Smooth muscle cell (in vitro differentiated cells): ENCODE measurements around the gene ZNHIT3. TPM values are rescaled to one million over a fixed set of nuclear protein-coding genes. Genes with fewer than 3 reads are reported as not detected.

Source experiments
- DNase-seq: peaks from one replicate; lab custom pipeline; 2025; ENCODE audit not compliant: unreplicated experiment; lab: John Stamatoyannopoulos, UW
- H2AFZ ChIP-seq: fragments of 200-600 bp; sonication (generic); 2 replicates; pipeline ENCODE4 v1.6.0; 2016; ENCODE audit warnings: antibody characterized with exemption, low read depth, mild to moderate bottlenecking
- H3F3A ChIP-seq: fragments of 200-600 bp; sonication (generic); 2 replicates; pipeline ENCODE4 v1.6.0; 2017; ENCODE audit warnings: antibody characterized with exemption, low read depth
- H3K27ac ChIP-seq: fragments of 200-600 bp; sonication (generic); 2 replicates; pipeline ENCODE4 v1.5.1; 2016; ENCODE audit warnings: low read depth, mild to moderate bottlenecking
- H3K27me3 ChIP-seq: fragments of 200-600 bp; sonication (generic); 2 replicates; pipeline ENCODE4 v1.6.1; 2016; ENCODE audit warnings: low read depth, mild to moderate bottlenecking
- H3K36me3 ChIP-seq: fragments of 200-600 bp; sonication (generic); 2 replicates; pipeline ENCODE4 v1.5.1; 2016; ENCODE audit warnings: low read depth
- H3K4me1 ChIP-seq: fragments of 200-600 bp; sonication (generic); 2 replicates; pipeline ENCODE4 v1.5.1; 2016; ENCODE audit warnings: low read depth
- H3K4me2 ChIP-seq: fragments of 200-600 bp; sonication (generic); 2 replicates; pipeline ENCODE4 v1.6.0; 2016; ENCODE audit warnings: mild to moderate bottlenecking
- H3K4me3 ChIP-seq: fragments of 200-600 bp; sonication (generic); 2 replicates; pipeline ENCODE4 v1.5.1; 2016; ENCODE audit warnings: mild to moderate bottlenecking
- H3K79me2 ChIP-seq: fragments of 200-600 bp; sonication (generic); 2 replicates; pipeline ENCODE4 v1.6.0; 2016; ENCODE audit warnings: low read depth, mild to moderate bottlenecking
- H3K9ac ChIP-seq: fragments of 200-600 bp; sonication (generic); 2 replicates; pipeline ENCODE4 v1.6.0; 2016; ENCODE audit warnings: low read depth
- H3K9me3 ChIP-seq: fragments of 200-600 bp; sonication (generic); replicated peaks from 2 replicates; pipeline ENCODE4 v1.5.1; 2016; ENCODE audit warnings: low read depth
- H4K20me1 ChIP-seq: fragments of 200-600 bp; sonication (generic); 2 replicates; pipeline ENCODE4 v1.6.0; 2016; ENCODE audit warnings: low read depth
- CTCF ChIP-seq: fragments of 200-600 bp; sonication (generic); IDR thresholded peaks from 2 replicates; pipeline ENCODE4 v1.5.1; 2017; ENCODE audit warnings: borderline replicate concordance, mild to moderate bottlenecking, antibody characterized with exemption; ENCODE audit not compliant: insufficient read depth, poor library complexity, severe bottlenecking
- WGBS: methylation state at CpG from one replicate; pipeline ENCODE4 v1.1.7; 2016; ENCODE audit warnings: low lambda C conversion rate; 5-methylcytosine and 5-hydroxymethylcytosine counted together
- polyA plus RNA-seq: library from polyadenylated mRNA; unstranded; fragments of >200 nt; fragmentation: Nextera tagmentation; extraction: Ambion mirVana; gene quantifications from 2 replicates; pipeline ENCODE4 v1.2.1, GENCODE V29; 2016
- small RNA-seq: library from RNA; depleted of rRNA; stranded (forward); fragments of <200 nt; gene quantifications from one replicate; pipeline ENCODE3, GENCODE V24; 2014
- total RNA-seq: library from RNA; depleted of rRNA; stranded (reverse); fragments of >200 nt; gene quantifications from 2 replicates; pipeline ENCODE4 v1.2.3, GENCODE V29; 2014

ZNHIT3 gene
- total and polyA plus RNA-seq, 2 experiments from 2014 or later, result 34.2 to 47.7 TPM

- WGBS, result 0% methylated on average over 9 of the region's 38 CpGs
- H3K27me3 ChIP-seq, result no peaks in the 10 kb centered on the region
- TF ChIP-seq CTCF, result no peak
- DNase-seq, result peak; percentile 96
- peaks cover 15% of the 10 kb centered on the region for H3F3A ChIP-seq
- H3K27ac ChIP-seq, result peak overlapping the region; percentile 99
- H3K36me3 ChIP-seq, result no peaks in the 10 kb centered on the region
- H3K79me2 ChIP-seq, result peaks cover 66% of the 10 kb centered on the region
- no peaks in the 10 kb centered on the region for H3K9me3 ChIP-seq
- peaks cover 27% of the 10 kb centered on the region for H3K4me1 ChIP-seq
- peak overlapping the region; percentile 85 for H2AFZ ChIP-seq
- H3K4me2 ChIP-seq, result peak overlapping the region; percentile 95
- peaks cover 42% of the 10 kb centered on the region for H4K20me1 ChIP-seq
- H3K9ac ChIP-seq, result peak overlapping the region; percentile 99
- H3K4me3 ChIP-seq, result peak overlapping the region; percentile 100
Measured at GRCh38 chr17:36545077-36545464, 58.6 kb downstream of the ZNHIT3 start.

Small RNA genes within 50 kb of the gene (small RNA-seq; reads per million reads assigned to genes)
- gene RNA5SP439, result not detected

Other genes starting within 250 kb of the ZNHIT3 start
- gene TBC1D3I, start 222.1 kb upstream of the ZNHIT3 start, total RNA-seq, result 0.18 TPM in 1 of 2 replicates, not detected in the other
- 0.11 TPM in 1 of 2 replicates, not detected in the other for gene TBC1D3I, start 222.1 kb upstream of the ZNHIT3 start, polyA plus RNA-seq
- not detected in 2 replicates for gene TBC1D3G, start 162.8 kb upstream of the ZNHIT3 start, total RNA-seq
- gene TBC1D3G, start 162.8 kb upstream of the ZNHIT3 start, polyA plus RNA-seq, result not detected in 2 replicates
- not detected in 2 replicates for gene TBC1D3H, start 98.2 kb upstream of the ZNHIT3 start, total RNA-seq
- not detected in 2 replicates for gene TBC1D3H, start 98.2 kb upstream of the ZNHIT3 start, polyA plus RNA-seq
- 32.8 and 34.8 TPM in 2 replicates for gene MYO19, start 48.2 kb downstream of the ZNHIT3 start, total RNA-seq
- 20.4 and 27.9 TPM in 2 replicates for gene MYO19, start 48.2 kb downstream of the ZNHIT3 start, polyA plus RNA-seq
- gene PIGW, start 48.3 kb downstream of the ZNHIT3 start, total RNA-seq, result 2.3 and 3.4 TPM in 2 replicates
- 4.5 TPM in 2 replicates for gene PIGW, start 48.3 kb downstream of the ZNHIT3 start, polyA plus RNA-seq
- gene GGNBP2, start 58.2 kb downstream of the ZNHIT3 start, total RNA-seq, result 56.6 and 61.8 TPM in 2 replicates
- gene GGNBP2, start 58.2 kb downstream of the ZNHIT3 start, polyA plus RNA-seq, result 54.4 and 68.8 TPM in 2 replicates
- gene DHRS11, start 105.2 kb downstream of the ZNHIT3 start, total RNA-seq, result 2.9 and 3.1 TPM in 2 replicates
- 9.4 and 12.2 TPM in 2 replicates for gene DHRS11, start 105.2 kb downstream of the ZNHIT3 start, polyA plus RNA-seq
- gene MRM1, start 114.9 kb downstream of the ZNHIT3 start, total RNA-seq, result 1.7 and 2.9 TPM in 2 replicates
- gene MRM1, start 114.9 kb downstream of the ZNHIT3 start, polyA plus RNA-seq, result 2.2 and 2.8 TPM in 2 replicates